GM19099 (cell line): Measurements from ENCODE around the gene C17orf113.

Source experiments
- POLR2A ChIP-seq: IDR thresholded peaks from 3 replicates; pipeline ENCODE4 v1.6.1; 2011; ENCODE audit warnings: low read depth; ENCODE audit not compliant: insufficient read length; ENCODE audit errors: extremely low read depth

The C17orf113 gene

GRCh38 chr17:41988418-41988817, 62.0 kb downstream of the C17orf113 start:
- no peak for TF ChIP-seq POLR2A
